Activated T-cell treated with anti-CD3 and anti-CD28 coated beads for 4 hours (primary cell): Measurements from ENCODE around the gene CABP4.
A peak's percentile ranks its signal among the peaks of the same experiment; 100 is the strongest.

ENCODE experiments used
- DNase-seq: peaks from one replicate; pipeline ENCODE4 v3.0.0-alpha.2; 2020

Gene CABP4

GRCh38 chr11:67500484-67500821 lies 45.3 kb downstream of the CABP4 start:
- no peak for DNase-seq

GRCh38 chr11:67500831-67501715 lies 45.9 kb downstream of the CABP4 start:
- DNase-seq: no peak

DNA sequence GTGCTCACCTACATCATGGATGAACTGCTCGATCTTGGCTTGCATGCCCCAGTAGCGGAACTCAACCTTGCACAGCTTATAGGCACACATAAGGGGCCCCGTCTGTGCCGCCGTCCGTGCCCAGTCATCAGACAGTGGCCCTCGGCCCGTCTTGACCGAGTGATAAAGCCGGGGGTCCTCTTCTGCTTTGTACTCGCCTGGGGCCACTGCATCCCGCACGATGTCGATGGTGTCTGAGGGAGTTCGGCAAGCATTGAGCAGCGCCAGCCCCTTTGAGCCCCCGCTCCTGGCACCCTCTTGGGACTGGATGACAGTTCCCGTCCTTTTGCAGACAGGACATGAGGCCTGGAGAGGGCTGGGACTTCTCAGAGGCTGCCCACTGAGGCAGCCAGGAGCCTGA lies 46.7 kb downstream of the CABP4 start:
- DNase-seq: no peak

DNA sequence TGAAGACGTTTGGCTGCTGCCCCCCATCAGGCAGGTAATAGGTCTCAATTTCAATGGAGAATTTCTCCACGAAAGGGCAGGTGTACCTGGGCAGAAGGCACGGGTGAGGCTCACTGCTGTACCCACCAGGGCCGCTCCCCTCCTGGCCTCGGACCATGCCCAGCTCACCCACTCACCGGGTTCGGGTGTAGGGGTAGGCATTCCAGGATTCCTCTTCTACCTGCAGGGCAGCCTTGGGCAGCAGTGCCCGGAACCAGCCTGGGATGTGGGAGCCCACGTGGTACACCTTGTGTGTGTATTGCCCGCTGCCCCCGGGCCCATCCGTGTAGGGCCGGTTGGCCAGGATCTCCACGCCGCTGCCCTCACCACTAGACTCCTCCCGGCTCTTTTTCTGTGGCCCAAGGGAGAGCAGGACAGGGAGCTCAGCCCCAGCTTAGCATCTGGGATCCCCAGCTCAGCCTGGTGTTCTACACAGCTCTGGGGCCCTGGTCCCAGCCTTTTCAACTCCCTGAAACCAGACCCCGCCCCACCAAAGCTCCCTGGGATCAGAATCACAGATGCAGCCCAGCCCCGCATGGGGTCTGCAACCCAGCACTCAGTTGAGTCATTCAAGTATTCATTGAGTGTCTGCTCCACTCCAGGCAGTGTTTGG lies 47.3 kb downstream of the CABP4 start:
- DNase-seq: no peak

- no peak for DNase-seq
Measured at GRCh38 chr11:67503119-67504004, 48.2 kb downstream of the CABP4 start.

DNA sequence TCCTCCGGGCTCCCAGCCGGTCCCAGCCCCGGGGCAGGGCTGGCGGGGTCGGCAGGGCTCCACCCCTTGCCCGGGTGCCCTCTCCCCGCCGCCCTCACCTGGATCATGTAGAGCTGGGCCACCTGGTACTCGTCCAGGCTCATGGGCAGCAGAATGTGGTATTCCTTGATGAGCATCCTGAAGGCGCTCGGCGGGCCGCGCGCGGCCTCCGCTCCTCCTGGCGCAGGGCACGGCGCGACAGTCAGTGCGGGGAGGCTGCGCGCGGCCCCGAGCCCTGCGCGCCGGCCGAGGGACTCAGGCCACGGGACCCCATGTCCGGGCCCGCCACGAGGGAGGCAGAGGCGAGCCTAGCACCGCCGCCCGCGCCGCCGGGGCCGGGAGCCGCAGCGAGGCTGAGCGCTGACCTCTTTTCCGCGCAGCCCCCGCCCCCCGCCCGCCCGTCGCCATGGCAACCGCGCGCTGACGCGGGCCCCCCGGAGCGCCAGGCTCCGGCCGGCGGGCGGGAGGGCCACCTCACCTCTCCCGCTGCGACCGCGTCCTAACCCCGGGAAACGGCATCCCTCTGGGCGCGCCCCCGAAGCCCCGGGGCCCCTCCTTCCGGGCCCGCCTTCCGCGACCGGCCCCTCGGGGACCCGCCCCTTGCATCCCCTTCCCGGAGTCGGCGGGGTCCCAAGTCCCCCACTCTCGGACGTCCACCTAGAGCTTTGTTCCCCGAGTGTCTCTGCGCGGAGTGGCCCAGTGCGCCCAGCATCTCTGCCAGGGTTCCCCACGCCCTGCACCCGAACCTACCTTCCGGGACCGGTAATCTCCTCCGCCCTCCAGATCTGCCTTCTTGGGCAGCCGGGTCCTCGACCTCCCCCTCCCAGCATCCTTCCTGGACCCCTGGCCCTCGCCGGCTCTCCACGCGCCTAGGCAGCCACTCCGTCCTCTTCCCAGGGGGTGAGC lies 49.1 kb downstream of the CABP4 start:
- no peak for DNase-seq

GRCh38 chr11:67504950-67505581 lies 49.9 kb downstream of the CABP4 start, which contains the start of gene PITPNM1:
Gene PITPNM1 (minus strand): TSS chr11:67505363. CDS start chr11:67504180, 1,183 bp downstream.
- peak; percentile 59 for DNase-seq

GRCh38 chr11:67505605-67506396 lies 50.6 kb downstream of the CABP4 start:
- peak; percentile 82 for DNase-seq

- no peak for DNase-seq
Measured at GRCh38 chr11:67506426-67507051, 51.4 kb downstream of the CABP4 start.

GRCh38 chr11:67507242-67507863 lies 52.2 kb downstream of the CABP4 start:
- DNase-seq: no peak

GRCh38 chr11:67507864-67508485 lies 52.8 kb downstream of the CABP4 start, which contains the start of gene CDK2AP2:
Gene CDK2AP2 (minus strand): TSS chr11:67508162. CDS start chr11:67508082, 80 bp downstream.
- peak; percentile 89 for DNase-seq

DNA sequence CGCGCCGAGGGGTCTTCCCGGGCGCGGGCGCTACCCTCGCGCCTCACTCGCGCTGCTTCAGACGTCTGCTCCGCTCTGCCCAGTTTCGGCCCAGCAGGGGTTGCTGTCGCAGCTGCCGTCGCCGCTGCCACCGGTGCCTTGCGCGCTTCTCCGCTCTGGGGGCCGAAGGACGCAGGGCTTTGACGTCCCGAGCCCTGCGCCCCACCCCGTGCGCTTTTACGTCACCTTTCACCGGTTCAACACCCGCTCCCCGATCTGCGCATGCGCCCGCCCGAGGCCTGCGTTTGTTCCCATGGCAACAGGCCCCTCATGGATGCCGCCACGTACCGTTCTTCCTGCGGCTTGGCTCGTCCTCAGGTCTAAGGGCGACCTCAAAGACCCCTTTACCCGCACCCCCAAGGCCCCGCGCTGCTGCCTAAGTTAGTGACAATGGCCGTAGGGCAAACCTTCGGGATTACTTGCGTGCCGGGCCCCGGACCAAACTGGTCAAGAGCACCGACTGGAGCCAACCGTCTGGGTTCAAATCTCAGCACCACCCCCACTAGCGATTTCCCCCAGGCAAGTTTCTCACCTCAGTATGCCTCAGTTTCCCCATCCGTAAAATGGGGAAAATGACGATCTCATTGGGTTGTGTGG lies 53.5 kb downstream of the CABP4 start:
- DNase-seq: peak; percentile 99

GRCh38 chr11:67510023-67510345 lies 54.8 kb downstream of the CABP4 start:
- no peak for DNase-seq
